Measurements from ENCODE around the gene TTLL1.
A peak's percentile ranks its signal among the peaks of the same experiment; 100 is the strongest.
"Not testable (repeated sequence)": the region's sequence is repeated elsewhere in the genome, so short reads cannot be mapped to it uniquely, and the experiment has no call there.

Gene TTLL1

DNA sequence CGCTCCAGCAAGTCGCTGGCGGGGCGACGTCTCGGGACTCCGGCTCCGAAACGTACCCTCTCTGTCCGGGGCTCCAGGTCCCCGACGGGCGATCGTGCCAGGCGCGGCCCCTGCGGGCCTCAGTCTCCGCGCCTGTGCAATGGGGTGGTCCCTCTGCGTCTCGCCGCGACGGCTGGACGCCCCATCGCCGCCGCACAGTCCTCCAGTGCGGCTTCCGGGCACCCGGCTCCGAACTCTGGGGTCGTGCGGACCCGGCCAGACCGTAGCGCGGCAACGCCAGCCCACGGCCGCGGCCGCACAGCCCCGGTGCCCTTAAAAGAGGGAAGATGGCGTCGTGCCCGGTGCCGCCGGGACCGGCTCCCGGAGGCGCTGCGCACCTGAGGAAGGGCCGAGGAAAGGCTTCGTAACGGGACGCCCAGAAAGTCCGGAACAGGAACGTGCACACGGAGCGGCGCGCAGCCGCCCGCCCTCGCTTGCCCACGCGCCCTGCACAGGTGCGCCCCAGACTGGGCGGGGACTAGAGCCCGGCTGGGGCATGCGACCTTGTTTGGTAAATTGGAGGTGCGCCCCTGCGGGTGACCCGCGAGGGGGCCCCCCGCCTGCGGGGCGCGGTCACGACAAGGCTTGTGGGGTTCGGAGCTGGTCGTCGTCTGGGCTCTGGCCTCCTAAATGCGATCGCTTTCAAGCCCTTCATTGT, 21.9 kb upstream of the TTLL1 start:
- no peak for DNase-seq

DNA sequence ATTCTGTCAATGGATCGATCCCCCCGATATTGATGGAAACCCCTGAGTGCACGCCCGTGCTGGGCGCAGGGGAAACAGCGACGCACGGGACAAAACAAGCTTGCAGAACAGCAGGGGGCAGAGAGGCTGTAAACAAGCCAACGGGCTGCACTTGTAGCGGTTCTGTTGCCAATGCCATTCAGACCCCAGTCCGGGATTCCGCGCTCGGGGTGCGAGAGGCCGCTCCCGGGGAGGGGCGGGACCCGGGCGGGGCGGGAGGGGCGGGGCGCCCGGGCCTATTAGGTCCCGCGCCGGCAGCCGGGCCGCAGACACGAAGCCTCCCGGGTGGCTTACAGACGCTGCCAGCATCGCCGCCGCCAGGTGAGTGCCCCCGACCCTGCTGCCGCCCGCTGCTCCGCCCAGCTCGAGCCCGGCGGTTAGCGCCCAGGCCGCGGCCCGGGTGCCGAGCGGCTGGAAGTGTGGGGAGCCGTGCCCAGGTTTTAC, 21.3 kb upstream of the TTLL1 start, which contains the start of gene BIK:
TSS of gene BIK (plus strand) at position 307 of the 483 bp plus-strand sequence. CDS start 13,273 bp downstream, outside the sequence.
- DNase-seq, result peak in 7 of 56 donors; percentile 1 to 38 (median 7)

DNA sequence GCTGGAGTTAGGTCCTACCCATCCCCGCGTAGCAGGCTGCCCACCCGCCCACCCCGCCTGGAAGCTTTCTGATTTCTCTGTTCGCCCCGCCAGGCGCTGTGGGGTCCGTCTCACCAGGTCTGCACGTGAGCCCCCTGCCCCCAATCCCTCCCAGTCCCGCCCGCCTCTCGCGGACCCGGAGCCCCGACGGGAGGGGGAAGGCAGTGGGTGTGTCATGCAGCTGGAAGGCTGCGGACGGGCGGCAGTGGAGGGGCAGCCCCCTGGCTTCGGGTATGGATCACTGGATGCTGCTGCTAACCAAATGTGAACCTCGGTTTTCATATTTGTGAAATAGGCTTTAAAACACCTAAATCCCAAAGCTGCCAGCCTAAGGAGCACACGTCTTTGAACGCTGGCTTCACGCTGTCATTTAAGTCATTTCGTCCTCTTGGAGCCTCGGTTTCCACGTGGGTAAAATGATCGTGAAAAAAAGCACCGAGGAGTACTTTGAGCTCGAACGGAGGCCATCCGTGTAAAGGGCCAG, 20.8 kb upstream of the TTLL1 start:
- DNase-seq, result no peak

DNA sequence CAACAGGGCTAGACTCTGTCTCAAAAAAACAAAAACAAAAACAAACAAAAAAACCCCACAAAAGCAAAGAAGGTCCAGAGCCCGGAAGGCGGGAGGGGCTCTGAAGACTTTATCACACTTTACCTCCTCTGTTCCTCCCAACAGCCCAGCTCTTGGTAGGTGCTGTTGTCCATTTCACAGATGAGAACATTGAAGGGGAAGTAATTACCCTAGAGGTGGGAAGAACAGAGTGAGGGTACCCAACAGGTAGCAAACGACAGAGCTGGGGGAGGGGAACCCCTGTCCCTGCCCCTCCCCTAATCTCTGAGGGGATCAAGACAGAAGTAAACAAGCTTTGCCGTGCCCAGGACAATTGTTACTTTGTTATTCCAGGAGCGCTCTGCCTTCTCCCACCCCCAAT, 20.3 kb upstream of the TTLL1 start:
- DNase-seq, result no peak

DNA sequence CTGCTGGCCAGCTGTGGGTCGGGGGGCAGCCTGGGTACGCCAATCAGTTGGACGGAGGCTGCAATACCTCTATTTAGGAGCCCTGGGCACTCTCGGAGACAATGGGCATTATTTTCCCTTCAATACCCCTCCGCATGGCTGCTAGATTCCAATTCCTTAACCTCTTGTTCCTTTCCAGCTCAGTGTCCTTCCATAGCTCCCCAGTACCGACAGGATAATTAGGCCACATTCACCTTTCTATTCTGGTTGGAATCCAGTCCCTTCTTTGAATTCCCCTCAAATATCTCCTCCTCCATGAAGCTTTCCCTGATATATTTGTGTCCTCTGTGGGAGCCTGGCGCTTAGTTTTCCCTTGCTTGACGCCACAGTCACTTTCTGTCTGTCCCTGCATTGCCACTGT, 17.1 kb upstream of the TTLL1 start:
- no peak for DNase-seq

DNA sequence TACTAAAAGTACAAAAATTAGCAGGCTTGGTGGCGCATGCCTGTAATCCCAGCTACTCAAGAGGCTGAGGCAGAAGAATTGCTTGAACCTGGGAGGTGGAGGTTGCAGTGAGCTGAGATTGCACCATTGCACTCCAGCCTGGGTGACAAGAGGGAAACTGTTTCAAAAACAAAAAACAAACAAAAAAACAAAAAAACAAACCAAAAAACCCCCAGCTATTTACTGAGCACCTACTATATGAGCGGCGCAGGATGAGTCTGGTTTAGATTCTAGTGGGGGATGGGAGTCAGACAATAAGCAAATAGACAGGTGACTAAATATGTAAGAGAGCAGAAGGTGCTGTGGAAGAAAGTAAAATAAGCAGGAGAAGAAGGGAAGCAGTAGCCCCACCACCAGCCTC, 15.8 kb upstream of the TTLL1 start:
- DNase-seq, result not testable (repeated sequence)

DNA sequence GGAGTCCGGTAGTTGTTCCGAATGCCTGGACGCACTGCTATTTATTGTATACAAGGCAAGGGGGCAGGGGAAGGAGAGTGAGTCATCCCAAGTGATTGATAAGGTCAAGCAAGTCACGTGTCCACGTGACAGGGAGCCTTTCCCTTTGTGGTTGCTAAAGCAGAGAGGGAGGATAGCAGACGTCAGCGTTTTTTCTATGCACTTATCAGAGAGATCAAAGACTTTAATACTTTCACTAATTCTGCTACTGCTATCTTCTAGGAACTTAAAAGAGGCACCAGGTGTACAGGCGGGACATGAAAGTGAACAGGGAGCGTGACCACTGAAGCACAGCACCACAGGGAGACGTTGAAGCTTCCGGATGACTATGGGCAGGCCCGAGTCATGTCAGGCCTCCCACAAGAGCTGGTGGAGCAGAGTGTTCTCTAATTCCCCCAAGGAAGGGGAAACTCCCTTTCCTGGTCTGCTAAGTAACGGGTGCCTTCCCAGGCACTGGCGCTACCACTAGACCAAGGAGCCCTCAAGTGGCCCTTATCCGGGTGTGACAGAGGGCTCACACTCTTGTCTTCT, 14.9 kb upstream of the TTLL1 start:
- DNase-seq, result not testable (repeated sequence)

DNA sequence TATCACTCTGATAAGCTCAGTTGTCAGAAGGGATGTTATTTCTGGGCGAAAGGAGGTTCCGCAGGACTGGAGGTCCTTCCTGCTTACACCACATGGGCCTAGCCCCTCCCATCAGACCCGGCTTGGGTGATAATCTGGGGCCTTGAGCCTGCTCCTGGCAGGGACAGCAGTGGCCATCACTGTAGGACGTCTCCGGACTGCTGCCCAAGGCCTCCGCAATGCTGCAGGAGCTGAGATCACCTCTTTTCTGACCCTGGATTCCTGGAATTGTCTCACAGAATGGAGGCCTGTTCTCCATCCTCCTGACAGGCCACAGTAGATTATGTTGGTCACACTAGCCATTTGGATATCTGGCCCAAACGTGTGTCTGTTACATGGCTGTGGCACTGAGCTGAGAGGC, 12.1 kb upstream of the TTLL1 start:
- DNase-seq, result no peak

DNA sequence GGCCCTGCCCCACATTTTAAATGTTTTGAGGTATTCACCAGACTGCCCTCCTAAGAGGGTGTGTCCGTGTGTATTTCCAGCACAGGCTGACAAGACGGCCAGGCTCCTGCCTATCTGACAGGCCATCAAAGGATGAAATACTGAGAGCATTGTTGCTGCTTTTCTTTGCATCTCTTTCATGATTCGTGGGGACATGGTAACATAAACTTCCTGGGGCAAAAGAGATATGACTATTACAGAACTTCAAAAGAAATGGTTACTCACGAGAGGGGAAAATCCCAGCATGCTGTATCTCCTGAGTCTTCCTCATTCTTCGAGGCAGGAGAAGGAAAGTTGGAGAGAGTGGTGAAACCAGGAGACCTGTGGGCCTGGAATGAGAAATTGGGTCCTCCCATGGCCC, 11.0 kb upstream of the TTLL1 start:
- no peak for DNase-seq

DNA sequence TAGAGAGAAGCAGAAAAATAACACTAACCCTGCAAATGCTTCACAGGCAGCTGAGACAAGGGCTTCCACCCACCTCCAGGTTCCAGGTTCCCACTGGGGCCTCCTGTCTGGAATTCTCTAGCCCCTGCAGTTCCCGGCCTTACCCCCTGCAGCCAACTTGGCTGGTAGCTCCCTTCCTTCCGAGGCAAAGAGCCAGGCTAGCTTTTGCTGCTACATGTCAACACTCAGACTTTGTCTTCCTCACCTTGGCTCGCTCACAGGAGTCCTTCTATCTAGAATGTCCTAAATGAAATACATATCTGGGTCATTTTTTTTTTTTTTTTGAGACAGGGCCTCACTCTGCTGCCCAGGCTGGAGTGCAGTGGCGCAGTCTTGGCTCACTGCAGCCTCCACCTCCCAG, 9.9 kb upstream of the TTLL1 start:
- DNase-seq, result no peak

DNA sequence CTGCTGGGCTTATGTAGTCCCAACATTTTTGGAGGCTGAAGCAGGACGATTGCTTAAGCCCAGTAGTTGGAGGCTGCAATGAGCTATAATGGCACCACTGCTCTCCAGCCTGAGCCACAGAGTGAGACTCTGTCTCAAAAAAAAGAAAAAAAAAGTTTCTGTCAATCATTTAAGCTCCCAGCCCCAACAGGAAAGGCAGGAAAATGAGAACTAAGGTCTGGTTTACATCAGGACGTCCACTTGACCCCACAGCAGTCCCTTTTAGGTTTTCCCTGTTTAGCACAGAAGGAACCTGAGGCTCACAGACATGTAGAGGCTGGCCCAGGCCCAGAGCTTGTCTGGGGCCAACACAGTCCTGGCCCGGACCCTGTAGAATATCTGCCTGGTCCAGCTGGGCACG, 9.2 kb upstream of the TTLL1 start:
- DNase-seq, result no peak

DNA sequence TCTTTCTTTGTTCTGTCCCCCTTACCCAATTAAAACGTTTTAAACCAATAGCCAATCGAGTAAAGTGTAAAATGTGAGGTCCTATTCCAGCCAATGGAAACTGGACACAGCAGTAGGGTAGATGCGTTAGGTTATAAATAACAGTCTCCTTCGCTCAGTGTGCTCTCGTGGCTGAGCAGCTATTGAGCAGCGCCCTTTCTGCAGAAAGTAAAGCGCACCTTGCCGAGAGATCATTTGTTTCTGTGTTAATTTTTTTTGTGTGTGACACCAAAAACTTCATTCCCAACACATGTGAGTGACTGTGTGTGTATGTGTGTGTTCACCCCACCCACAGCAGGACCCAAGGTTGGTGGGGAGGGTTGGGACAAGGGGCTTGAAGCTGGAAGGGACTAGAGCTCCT, 7.2 kb upstream of the TTLL1 start:
- DNase-seq, result no peak

DNA sequence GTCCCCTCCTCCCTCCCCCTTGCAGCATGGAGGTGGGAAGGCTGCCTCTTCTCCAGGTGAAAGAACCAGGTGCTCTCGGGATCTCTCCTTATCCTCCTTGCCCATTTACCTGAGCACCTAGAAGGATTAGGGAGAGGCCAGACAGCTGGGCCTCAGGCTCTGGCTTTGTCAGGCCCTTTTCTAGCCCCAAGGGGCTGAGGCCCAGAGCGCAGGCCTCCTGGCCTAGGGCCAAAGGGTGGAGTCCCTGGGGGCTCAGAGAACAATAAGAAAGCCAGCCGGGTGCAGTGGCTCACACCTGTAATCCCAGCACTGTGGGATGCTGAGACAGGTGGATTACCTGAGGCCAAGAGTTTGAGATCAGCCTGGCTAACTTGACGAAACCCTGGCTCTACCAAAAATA, 5.4 kb upstream of the TTLL1 start:
- no peak for DNase-seq

DNA sequence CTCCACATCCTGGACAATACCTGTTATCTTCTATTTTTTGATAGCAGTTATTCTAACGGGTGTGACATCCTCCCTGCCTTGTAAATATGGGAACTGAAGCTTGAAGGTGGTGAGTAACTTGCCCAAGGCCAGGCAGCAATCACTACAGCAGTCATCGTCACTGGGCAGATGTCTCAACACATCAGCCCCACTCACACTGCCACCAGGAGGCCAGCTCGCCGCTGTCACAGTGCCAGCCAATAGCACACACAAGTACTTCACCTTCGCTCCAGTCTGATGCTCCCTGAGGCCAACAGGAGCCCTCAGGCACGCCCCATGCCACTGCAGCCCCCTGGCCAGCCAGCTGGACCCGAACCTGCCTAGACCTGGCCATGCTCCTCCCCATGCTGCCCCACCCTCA, 4.9 kb upstream of the TTLL1 start:
- no peak for DNase-seq

DNA sequence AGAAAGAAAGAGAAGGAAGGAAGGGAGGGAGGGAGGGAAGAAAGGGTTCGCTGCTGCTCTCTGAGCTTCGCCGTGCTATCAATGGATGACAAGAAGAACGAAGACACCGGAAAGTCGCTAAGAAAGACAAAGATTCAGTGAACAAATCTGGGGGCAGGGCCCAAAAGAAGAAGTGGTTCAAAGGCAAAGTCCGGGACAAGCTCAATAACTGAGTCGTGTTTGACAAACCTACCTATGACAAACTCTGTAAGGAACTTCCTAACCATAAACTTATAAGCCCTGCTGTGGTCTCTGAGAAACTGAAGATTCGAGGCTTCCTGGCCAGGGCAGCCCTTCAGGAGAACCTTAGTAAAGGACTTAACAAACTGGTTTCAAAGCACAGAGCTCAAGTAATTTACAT, 2.9 kb upstream of the TTLL1 start:
- DNase-seq, result no peak

DNA sequence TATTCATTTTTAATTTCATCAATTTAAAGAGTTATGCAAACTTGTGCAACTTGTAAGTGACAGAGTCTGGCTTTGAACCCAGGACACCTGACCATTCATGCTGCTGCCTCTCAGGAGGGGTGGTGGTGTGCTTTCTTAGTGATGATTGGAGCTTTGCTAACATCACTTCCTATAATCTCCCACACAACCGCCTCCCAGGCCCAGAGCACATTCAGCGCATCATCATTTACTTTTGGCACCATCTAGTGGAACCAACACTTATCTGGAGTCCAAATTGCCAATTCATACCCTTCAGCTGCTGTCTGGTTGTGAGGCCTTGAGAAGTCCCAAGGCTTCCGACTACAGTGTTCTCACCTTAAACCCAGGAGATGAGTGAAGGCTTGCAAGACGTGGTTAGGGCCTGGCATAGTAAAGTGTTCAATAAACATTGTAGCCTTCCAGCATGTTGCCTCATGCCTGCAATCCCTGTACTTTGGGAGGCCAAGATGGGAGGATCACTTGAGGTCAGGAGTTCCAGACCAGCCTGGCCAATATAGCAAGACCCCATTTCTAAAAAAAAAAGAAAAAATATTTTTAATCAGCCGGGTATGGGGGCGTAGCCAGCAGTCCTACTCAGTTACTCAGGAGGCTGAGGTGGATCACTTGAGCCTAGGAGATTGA, 1.1 kb upstream of the TTLL1 start:
- peak in 36 of 56 donors; percentile 2 to 61 (median 18) for DNase-seq

DNA sequence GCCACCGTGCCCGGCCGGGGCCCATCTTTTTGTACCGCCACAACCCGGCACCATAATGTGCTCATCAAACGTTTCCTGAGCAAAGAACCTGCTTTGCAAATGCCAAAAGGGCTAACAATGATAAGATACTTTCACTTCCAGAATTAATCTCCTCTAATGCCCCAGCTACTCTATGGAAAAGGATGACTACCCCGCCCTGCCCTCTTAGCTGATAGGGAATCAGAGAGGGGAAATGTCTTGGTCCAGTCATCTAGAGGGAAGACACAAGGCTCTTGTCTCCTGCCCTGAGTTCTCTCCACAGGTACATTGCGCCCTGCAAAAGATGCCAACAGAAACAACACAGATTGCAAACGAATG, 586 bp downstream of the TTLL1 start:
- DNase-seq, result no peak

DNA sequence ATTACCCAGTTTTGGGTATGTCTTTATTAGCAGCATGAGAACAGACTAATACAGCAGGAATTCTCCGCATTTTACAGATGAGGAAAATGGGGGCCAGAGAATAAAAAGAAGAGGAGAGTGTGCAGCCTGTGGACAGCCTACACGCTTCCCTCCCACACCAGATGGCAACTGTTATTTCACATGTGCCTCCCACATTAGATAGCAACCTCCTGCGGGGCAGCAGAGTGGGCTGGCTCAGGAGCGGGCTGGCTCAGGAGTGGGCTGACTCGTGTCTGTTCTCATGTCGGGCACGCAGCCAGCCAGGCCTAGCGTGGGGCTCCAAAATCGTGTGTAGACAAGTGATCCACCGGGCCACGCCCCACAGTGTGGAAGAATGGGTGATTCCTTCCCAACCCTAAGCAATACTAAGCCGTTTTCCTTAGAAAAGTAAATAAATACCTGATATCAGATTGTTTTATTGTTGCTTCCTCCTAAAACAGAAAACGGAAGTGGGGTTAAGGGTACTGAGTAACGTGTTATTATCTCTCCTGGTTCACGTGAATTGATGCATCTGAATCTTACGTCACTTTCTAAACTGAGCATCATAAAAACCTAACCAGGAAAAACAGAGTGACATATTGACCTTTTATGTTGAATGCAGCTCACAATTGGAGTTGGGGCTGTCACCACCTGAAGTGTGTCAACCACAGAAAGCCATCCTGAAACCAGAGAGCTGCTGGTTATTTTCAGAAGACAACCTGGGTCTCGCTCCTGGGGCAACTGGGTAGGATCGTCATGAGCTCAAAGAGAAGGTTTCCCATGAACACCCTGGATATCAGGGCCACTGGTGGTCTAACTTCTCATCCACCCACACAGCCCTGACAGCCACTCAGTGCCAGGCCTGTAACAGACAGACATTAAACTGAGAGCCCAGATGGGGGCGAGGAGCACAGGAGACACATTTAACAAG, 3.3 kb downstream of the TTLL1 start:
- DNase-seq, result no peak

DNA sequence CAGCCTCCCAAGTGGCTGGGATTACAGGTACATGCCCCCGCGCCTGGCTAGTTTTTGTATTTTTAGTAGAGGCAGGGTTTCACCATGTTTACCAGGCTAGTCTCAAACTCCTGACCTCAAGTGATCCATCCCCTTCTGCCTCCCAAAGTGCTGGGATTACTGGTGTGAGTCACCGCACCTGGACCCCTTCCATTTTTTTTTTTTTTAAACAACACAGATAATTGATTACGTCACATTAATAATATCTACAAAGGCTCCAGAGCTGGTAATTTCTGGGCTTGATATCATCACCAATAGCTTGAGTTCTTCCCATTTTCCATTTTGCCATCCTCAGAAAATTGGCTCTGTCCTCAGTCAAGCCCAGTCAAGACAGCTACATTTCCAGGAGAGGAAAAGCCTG, 7.2 kb downstream of the TTLL1 start:
- no peak for DNase-seq

DNA sequence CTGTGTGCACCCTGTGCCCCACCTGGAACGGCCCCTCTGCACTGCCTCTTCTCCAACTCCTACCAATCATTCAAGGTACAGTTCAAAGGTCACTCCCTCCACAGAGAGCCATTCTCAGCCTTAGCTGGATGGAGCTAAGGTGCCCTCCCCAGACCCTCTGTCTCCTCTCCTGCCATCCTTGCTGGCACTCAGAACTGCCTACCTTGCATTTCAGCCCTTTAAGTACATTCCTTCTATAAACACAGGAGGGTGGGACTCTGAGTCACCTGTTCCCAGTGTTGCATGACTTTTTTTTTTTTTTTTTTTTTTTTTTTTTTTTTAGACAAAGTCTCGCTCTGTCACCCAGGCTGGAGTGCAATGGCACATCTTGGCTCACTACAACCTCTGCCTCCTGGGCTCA, 8.6 kb downstream of the TTLL1 start:
- DNase-seq, result no peak

DNA sequence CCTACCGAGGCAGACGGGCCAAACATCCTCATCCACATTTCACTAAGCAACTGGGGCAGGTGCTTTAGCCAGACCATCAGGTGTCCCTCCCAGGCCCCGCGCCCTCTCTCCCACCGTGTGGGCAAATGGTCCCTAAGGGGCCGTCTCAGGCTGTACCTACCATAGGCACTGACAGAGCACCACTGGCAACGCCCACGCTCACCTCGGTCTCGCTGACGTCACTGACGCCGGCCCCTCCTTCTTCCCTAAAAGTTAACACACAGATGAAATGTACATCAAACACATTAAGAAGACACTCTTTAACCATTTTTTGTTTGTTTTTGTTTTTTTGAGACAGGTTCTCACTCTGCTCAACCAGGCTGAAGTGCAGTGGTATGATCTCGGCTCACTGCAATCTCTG, 9.4 kb downstream of the TTLL1 start:
- no peak for DNase-seq

DNA sequence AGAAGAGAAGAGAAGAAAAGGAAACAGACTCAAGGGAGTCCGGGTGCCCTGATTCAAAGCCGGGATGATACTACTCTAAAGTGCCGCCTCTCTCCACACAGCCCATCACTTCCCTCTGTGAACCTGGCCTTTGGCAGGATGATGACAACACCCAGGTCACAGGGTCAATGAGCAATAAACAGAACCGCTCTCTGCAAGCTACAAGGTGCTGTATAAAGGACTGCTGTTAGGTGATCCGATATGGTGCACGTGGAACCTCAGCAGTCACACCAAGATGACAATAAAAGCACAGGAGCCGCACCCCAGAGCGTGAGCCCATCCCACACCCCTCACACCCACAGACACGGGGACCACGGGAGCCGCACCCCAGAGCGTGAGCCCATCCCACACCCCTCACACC, 10.7 kb downstream of the TTLL1 start:
- DNase-seq, result no peak

Data from nucleus accumbens (tissue), 56 donors.